AG04450 (cell line): ENCODE results near the gene CCNDBP1. TPM values are rescaled to one million over a fixed set of nuclear protein-coding genes. Genes with fewer than 3 reads are reported as not detected.

Experiments used
- CTCF ChIA-PET: fragments of 300-600, 350-600 bp; formaldehyde crosslinking; extraction: SDS; loops from one replicate; lab custom pipeline; 2022; ENCODE audit warnings: antibody characterized with exemption, inconsistent platforms; lab: Charles Lee
- POLR2A ChIA-PET: fragments of 350-600 bp; formaldehyde crosslinking; extraction: SDS; loops from one replicate; lab custom pipeline; 2021; ENCODE audit warnings: antibody characterized with exemption, inconsistent platforms; lab: Yijun Ruan, JAX
- DNase-seq: peaks from one replicate; pipeline ENCODE4 v3.0.0-alpha.2; 2011; ENCODE audit warnings: low read depth, low spot score
- H3K27ac ChIP-seq: one replicate; pipeline ENCODE4 v1.5.1; 2012; ENCODE audit warnings: low read depth, low read length, control low read depth
- H3K27me3 ChIP-seq: one replicate; pipeline ENCODE4 v1.6.0; 2012; ENCODE audit warnings: low read length; ENCODE audit not compliant: control insufficient read depth, insufficient read depth
- H3K4me3 ChIP-seq: 2 replicates; pipeline ENCODE4 v1.5.1; 2011; ENCODE audit warnings: mild to moderate bottlenecking, low read depth, low read length, control low read depth
- H3K9me3 ChIP-seq: 2 replicates; pipeline ENCODE4 v1.5.1; 2012; ENCODE audit warnings: low read length; ENCODE audit not compliant: control insufficient read depth, insufficient read depth
- CTCF ChIP-seq: IDR thresholded peaks from 2 replicates; pipeline ENCODE4 v1.5.1; 2011; ENCODE audit warnings: low read depth, low read length, control low read depth, inconsistent platforms
- polyA plus RNA-seq: library from polyadenylated mRNA; depleted of rRNA; stranded (reverse); fragments of >200 nt; gene quantifications from 2 replicates; pipeline ENCODE4 v1.2.3, GENCODE V29; 2011

The CCNDBP1 gene
- polyA plus RNA-seq, 1 experiment = 54.2 TPM

GRCh38 chr15:43198992-43199391, 13.8 kb downstream of the CCNDBP1 start:
- no peak overlapping the region for H3K27ac ChIP-seq
- H3K27me3 ChIP-seq = peaks cover 6% of the 10 kb centered on the region
- H3K9me3 ChIP-seq = peaks cover 5% of the 10 kb centered on the region; the same call in 1 of the 2 replicates
- TF ChIP-seq CTCF = no peak
- no peak for DNase-seq
- ChIA-PET CTCF (no interaction called here), POLR2A (no interaction called here)
- no peak overlapping the region for H3K4me3 ChIP-seq

DNA sequence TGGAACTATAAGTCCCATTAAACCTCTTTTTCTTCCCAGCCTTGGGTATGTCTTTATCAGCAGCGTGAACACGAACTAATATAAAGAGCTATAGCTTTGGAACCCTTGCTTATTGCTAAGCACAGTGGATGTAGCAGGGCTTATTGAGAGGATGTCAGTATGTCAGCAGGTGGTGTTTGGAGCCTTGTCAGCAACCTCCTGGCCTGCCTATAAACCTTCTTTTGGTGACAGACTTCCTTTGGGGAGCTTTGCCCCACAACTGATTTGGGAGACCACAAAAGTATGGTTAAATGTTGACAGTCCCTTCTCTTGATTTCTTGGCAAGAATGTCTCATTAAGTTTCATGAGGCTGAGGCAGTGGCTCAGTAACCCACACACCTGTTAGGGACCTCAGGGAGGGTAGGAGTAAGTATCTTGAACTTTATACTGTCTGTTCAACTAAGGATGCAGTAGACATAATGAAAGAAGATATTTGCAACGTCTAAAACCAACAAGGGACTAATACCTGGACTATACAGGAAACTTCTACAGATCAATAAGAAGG, 14.8 kb downstream of the CCNDBP1 start:
- ChIA-PET CTCF (no interaction called here), POLR2A (no interaction called here)
- TF ChIP-seq CTCF = no peak
- H3K27me3 ChIP-seq = peaks cover 6% of the 10 kb centered on the region
- H3K27ac ChIP-seq = no peak overlapping the region
- peaks cover 5% of the 10 kb centered on the region; the same call in 1 of the 2 replicates for H3K9me3 ChIP-seq
- DNase-seq = no peak
- H3K4me3 ChIP-seq = no peak overlapping the region

DNA sequence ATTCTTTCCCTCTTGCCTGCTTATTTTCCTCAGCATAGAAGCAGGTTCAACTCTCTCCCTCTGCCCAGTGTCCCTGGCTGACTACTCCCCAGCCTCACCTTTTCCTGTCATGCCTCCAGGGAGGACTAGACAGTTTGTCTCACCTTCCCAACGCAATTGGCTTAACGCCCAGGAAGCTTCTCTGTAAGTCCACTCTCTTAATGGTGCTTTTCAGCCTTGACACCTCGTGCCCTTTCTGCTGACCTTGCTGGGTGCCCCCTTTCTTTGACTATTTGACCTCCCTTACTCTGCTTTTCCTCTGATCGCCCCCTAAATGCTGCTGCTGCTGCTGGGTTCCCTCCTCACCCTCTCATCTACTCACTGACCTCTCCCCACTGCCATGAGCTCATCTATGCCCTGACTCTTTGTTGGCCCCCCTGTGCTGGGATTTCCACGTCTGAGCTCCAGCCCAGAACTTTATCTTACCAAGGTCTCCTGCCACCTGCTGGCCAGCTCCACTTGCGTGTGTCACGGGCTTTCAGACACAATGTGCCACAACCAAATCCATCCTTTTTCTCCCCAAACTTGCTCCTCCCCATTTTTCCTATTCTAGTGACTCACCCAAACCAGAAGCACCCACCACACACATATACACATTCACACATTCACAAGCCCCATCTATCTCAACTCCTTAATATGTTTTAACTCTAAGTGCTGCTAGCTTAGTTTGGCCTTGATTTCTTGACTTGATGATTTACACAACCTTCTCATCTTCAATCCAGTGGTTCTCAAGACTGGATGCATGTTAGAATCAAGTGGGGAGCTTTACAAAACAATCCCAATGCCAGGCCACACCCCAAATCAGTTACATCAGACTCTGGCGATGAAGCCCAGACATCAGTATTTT, 19.1 kb downstream of the CCNDBP1 start:
- H3K9me3 ChIP-seq = no peaks in the 10 kb centered on the region
- TF ChIP-seq CTCF = peak; percentile 72
- no peak overlapping the region for H3K4me3 ChIP-seq
- H3K27me3 ChIP-seq = peaks cover 37% of the 10 kb centered on the region
- ChIA-PET POLR2A (interaction anchor here (0.6 kb wide), 1 partner anchor 10 kb away, joined by 3 read pairs; no protein-coding TSS in a partner anchor), CTCF (interaction anchor here (0.6 to 3.3 kb wide), 20 partner anchors 9 to 152 kb away, joined by 3 to 25 read pairs (median 4); partner anchors contain the start of gene CCNDBP1)
- DNase-seq = peak; percentile 37
- no peak overlapping the region for H3K27ac ChIP-seq

GRCh38 chr15:43206054-43206453, 20.9 kb downstream of the CCNDBP1 start:
- Histone ChIP-seq H3K4me3 (no peak overlapping the region), H3K27ac (no peak overlapping the region), H3K9me3 (no peaks in the 10 kb centered on the region), H3K27me3 (peaks cover 53% of the 10 kb centered on the region)
- ChIA-PET POLR2A (no interaction called here), CTCF (no interaction called here)
- no peak for TF ChIP-seq CTCF
- DNase-seq = no peak

GRCh38 chr15:43207024-43207423, 21.8 kb downstream of the CCNDBP1 start:
- Histone ChIP-seq H3K4me3 (no peak overlapping the region), H3K27ac (no peak overlapping the region), H3K27me3 (peaks cover 54% of the 10 kb centered on the region), H3K9me3 (no peaks in the 10 kb centered on the region)
- DNase-seq = no peak
- POLR2A ChIA-PET = no interaction called here
- TF ChIP-seq CTCF = no peak
- CTCF ChIA-PET = interaction anchor here (1.1 kb wide), 1 partner anchor 78 kb away, joined by 6 read pairs; no protein-coding TSS in a partner anchor
